ENCODE measurements around the gene FZD1.

Gene FZD1

GRCh38 chr7:91264924-91265681 is 870 bp downstream of the FZD1 start:
- DNase-seq: peak in 23 of 51 donors; percentile 12 to 65 (median 33)

- DNase-seq: peak in 2 of 51 donors; percentile 6 to 20
Observed at GRCh38 chr7:91265693-91266066, 1.4 kb downstream of the FZD1 start.

GRCh38 chr7:91266067-91266688 is 1.9 kb downstream of the FZD1 start:
- peak in 4 of 51 donors; percentile 7 to 21 (median 16) for DNase-seq

GRCh38 chr7:91266689-91267090 is 2.5 kb downstream of the FZD1 start:
- peak in 1 of 51 donors; percentile 7 for DNase-seq

- peak in 1 of 51 donors; percentile 17 for DNase-seq
Observed at GRCh38 chr7:91267171-91267955, 3.1 kb downstream of the FZD1 start.

- DNase-seq: no peak
Observed at GRCh38 chr7:91270372-91270771, 6.1 kb downstream of the FZD1 start.

- DNase-seq: no peak
Observed at GRCh38 chr7:91276909-91277308, 12.7 kb downstream of the FZD1 start.

GRCh38 chr7:91280185-91280584 is 16.0 kb downstream of the FZD1 start:
- no peak for DNase-seq

GRCh38 chr7:91280604-91281003 is 16.4 kb downstream of the FZD1 start:
- no peak for DNase-seq

- DNase-seq: no peak
Observed at GRCh38 chr7:91285696-91286355, 21.6 kb downstream of the FZD1 start.

GRCh38 chr7:91286432-91286831 is 22.2 kb downstream of the FZD1 start:
- peak in 1 of 51 donors; percentile 0 for DNase-seq

- DNase-seq: no peak
Observed at GRCh38 chr7:91287371-91288084, 23.3 kb downstream of the FZD1 start.

GRCh38 chr7:91288208-91288824 is 24.1 kb downstream of the FZD1 start:
- peak in 18 of 51 donors; percentile 1 to 48 (median 20) for DNase-seq

- no peak for DNase-seq
Observed at GRCh38 chr7:91289633-91290254, 25.5 kb downstream of the FZD1 start.

- no peak for DNase-seq
Observed at GRCh38 chr7:91291302-91291701, 27.1 kb downstream of the FZD1 start.

- no peak for DNase-seq
Observed at GRCh38 chr7:91291902-91292301, 27.7 kb downstream of the FZD1 start.

GRCh38 chr7:91292506-91292905 is 28.3 kb downstream of the FZD1 start:
- no peak for DNase-seq

- DNase-seq: no peak
Observed at GRCh38 chr7:91293136-91293535, 28.9 kb downstream of the FZD1 start.

GRCh38 chr7:91293840-91294239 is 29.6 kb downstream of the FZD1 start:
- DNase-seq: no peak

- DNase-seq: no peak
Observed at GRCh38 chr7:91294639-91295220, 30.5 kb downstream of the FZD1 start.
